MG63 (cell line): ENCODE measurements around the gene PSAP. TPM values are rescaled to one million over a fixed set of nuclear protein-coding genes. Genes with fewer than 3 reads are reported as not detected.
"Not testable (repeated sequence)": the region's sequence is repeated elsewhere in the genome, so short reads cannot be mapped to it uniquely, and the experiment has no call there.

Source experiments
- DNase-seq: peaks from one replicate; pipeline ENCODE4 v3.0.0-alpha.2; 2020
- H3K27me3 ChIP-seq: fragments of 250-450 bp; sonication (Bioruptor Pico); 2 replicates; pipeline ENCODE4 v1.5.1; 2020; ENCODE audit warnings: mild to moderate bottlenecking, moderate library complexity
- H3K36me3 ChIP-seq: fragments of 250-450 bp; sonication (Bioruptor Pico); 2 replicates; pipeline ENCODE4 v1.5.1; 2020; ENCODE audit warnings: mild to moderate bottlenecking, moderate library complexity
- H3K4me3 ChIP-seq: fragments of 250-450 bp; sonication (Bioruptor Pico); 2 replicates; pipeline ENCODE4 v1.5.1; 2020; ENCODE audit warnings: mild to moderate bottlenecking, moderate library complexity
- H3K9me3 ChIP-seq: fragments of 250-450 bp; sonication (Bioruptor Pico); 2 replicates; pipeline ENCODE4 v1.5.1; 2020; ENCODE audit warnings: mild to moderate bottlenecking, moderate library complexity
- total RNA-seq: library from RNA; depleted of rRNA; stranded (reverse); fragments of >200 nt; shearing (Covaris generic); gene quantifications from 2 replicates; pipeline ENCODE4 v1.2.3, GENCODE V29; 2014; ENCODE audit warnings: low replicate concordance

Gene PSAP
- total RNA-seq, 1 experiment from 2014 or later: 682 TPM

DNA sequence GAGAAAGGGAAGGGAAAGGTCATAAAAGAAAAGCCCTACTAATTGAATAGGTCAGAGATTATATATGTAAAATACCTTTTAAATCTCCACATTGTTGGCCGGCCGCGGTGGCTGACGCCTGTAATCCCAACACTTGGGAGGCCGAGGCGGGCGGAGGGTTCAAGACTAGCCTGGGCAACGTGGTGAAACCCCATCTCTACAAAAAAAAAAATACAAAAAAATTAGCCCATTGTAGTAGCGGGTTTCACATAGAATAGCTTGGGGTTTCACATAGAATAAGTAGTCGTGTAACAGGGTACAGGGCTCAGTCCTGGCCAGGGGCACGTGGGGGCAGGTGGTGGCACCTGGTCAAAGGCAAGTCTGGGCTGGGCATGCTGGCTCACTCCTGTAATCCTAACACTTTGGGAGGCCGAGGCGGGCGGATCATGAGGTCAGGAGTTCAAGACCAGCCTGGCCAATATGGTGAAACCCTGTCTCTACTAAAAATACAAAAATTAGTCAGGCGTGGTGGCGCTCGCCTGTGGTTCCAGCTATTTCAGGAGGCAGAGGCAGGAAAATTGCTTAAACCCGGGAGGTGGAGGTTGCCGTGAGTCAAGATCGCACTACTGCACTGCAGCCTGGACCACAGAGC is 529 bp upstream of the PSAP start:
- H3K27me3 ChIP-seq, H3K36me3 ChIP-seq, H3K9me3 ChIP-seq, DNase-seq: not testable (repeated sequence)
- peak overlapping the region; percentile 78 for H3K4me3 ChIP-seq

GRCh38 chr10:71850021-71850742 is 869 bp downstream of the PSAP start:
- no peaks in the 10 kb centered on the region for H3K27me3 ChIP-seq
- DNase-seq: no peak
- H3K9me3 ChIP-seq: no peaks in the 10 kb centered on the region
- peak overlapping the region; percentile 78 for H3K4me3 ChIP-seq
- H3K36me3 ChIP-seq: peaks cover 3% of the 10 kb centered on the region

- H3K36me3 ChIP-seq: peaks cover 5% of the 10 kb centered on the region
- no peaks in the 10 kb centered on the region for H3K27me3 ChIP-seq
- no peaks in the 10 kb centered on the region for H3K9me3 ChIP-seq
- peak overlapping the region; percentile 78 for H3K4me3 ChIP-seq
- DNase-seq: no peak
These were observed 1.6 kb downstream of the PSAP start for GRCh38 chr10:71849461-71849908.

DNA sequence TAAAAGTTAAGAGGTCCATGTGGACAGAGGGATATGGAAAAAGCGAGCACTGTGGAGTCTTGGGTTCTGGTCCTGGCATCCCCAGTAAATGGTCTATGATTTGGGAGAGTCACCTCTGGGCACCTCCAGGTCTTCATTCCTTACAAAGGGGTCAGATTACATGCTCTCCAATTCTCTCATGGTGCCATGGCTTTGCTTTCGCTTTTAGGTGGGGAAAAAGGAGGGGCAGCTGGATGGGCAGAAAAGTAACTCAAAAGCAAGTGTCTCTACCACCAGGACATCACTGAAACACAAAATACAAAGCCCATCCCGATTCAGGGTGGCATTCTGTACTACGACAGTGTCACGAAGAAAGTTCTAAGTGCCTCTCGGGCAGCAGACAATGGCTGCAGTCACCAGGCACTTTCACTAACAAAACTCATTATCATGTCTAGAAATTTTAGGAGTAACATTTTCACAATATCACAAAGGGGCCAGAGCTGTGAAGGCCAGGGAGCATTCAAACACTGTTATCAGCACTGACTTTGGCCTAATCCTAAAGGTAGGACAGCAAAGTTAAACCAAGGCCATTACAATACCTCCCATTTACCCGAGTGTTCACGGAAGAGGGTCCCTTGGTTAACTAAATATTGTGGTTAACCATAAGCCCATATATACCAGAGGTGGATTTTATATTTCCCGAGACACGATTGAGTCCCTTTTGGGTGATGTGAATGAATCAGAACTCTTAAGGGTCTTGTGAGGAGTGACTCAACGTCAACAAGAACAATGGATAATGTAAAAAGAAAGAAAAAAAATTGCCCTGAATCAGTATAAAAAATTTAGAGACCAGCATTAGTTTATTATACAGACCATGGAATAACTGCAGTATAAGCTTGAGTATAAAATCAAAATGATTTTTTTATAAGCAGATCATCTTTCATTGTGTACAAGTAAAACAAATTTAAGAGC is 2.5 kb downstream of the PSAP start:
- no peaks in the 10 kb centered on the region for H3K9me3 ChIP-seq
- no peak for DNase-seq
- peak overlapping the region; percentile 78; the same call in 1 of the 2 replicates for H3K4me3 ChIP-seq
- H3K27me3 ChIP-seq: no peaks in the 10 kb centered on the region
- peaks cover 5% of the 10 kb centered on the region for H3K36me3 ChIP-seq

DNA sequence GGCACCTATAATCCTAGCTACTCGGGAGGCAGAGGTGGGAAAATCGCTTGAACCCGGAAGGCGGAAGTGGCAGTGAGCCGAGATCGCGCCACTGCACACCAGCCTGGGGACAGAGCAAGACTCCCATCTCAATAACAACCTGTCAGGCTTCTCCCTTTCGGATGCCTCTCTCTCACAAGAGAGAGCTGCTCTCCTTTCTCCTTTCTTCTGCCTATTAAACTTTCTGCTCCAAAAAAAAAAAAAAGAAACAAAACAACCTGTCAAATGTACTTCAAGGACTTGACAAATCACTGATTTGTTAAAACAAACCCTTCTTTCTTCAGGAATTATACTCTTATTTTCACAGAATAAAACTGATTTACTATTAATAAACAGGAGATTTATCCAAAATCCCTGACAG is 3.6 kb downstream of the PSAP start:
- Histone ChIP-seq H3K36me3 (peaks cover 5% of the 10 kb centered on the region), H3K9me3 (no peaks in the 10 kb centered on the region), H3K4me3 (no peak overlapping the region), H3K27me3 (no peaks in the 10 kb centered on the region)
- no peak for DNase-seq

- Histone ChIP-seq H3K36me3 (peaks cover 5% of the 10 kb centered on the region), H3K27me3 (no peaks in the 10 kb centered on the region), H3K4me3 (no peak overlapping the region), H3K9me3 (no peaks in the 10 kb centered on the region)
- DNase-seq: no peak
These were observed 4.2 kb downstream of the PSAP start for GRCh38 chr10:71846816-71847215.

GRCh38 chr10:71845410-71846405 is 5.3 kb downstream of the PSAP start:
- H3K9me3 ChIP-seq: no peaks in the 10 kb centered on the region
- DNase-seq: no peak
- no peaks in the 10 kb centered on the region for H3K27me3 ChIP-seq
- peaks cover 5% of the 10 kb centered on the region for H3K36me3 ChIP-seq
- H3K4me3 ChIP-seq: no peak overlapping the region

DNA sequence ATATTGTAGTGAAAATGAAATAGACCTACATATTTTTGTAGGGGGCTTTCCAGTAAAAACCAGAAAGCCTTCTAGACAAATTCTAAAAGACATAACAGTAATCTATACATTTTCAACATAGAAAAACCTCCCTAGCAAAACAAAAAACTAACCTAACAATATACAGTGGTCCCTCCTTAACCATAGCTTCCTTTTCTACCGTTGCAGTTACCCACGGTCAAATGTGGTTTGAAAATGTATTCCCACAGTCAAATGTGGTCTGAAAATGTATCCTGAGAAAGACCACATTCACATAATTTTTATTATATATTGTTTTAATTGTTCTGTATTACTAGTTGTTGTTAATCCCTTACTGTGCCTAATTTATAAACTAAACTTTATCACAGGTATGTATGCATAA is 6.4 kb downstream of the PSAP start:
- Histone ChIP-seq H3K4me3 (no peak overlapping the region), H3K36me3 (peaks cover 5% of the 10 kb centered on the region), H3K9me3 (no peaks in the 10 kb centered on the region), H3K27me3 (no peaks in the 10 kb centered on the region)
- no peak for DNase-seq

- H3K4me3 ChIP-seq: no peak overlapping the region
- H3K36me3 ChIP-seq: peaks cover 5% of the 10 kb centered on the region
- DNase-seq: no peak
- no peaks in the 10 kb centered on the region for H3K9me3 ChIP-seq
- no peaks in the 10 kb centered on the region for H3K27me3 ChIP-seq
These were observed 7.0 kb downstream of the PSAP start for GRCh38 chr10:71844084-71844483.

DNA sequence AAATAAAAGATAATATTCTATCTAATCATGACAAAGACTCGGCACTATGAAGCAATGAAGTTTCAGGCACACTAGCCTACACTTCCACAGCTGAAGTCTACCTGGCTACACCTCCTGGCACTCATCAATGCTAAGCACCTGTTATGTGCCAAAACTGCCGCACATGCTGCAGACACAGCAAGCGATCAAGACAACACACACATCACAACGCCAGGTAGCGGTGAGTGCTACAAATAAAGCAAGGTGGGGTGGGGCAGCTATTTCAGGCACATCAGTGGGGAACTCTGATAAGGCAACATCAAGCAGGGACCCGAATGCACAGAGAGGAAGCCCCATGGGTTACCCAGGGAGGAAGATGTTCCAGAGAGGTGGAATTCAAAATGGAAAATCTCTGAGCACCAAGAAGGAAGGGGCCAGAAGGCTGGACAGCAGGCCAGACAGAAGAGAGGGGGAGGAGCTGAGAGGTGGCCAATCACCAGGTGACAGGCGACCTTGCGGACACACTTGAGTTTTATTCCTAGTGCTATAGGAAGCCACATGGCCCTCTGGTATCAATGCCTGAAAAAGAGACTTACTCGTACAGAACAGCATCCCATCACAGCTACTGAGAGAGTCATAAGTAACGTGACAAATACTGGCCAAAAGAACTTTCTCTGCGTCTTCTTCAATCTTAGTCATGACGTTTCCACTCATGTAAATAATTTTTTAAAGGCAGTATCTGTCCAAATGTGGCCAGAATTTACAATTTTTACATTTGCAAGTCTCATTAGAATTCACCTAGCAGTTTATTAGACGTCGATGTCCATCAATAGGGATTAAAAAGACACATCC is 8.0 kb downstream of the PSAP start:
- no peak overlapping the region for H3K4me3 ChIP-seq
- DNase-seq: no peak
- no peaks in the 10 kb centered on the region for H3K27me3 ChIP-seq
- H3K9me3 ChIP-seq: no peaks in the 10 kb centered on the region
- peaks cover 2% of the 10 kb centered on the region for H3K36me3 ChIP-seq

DNA sequence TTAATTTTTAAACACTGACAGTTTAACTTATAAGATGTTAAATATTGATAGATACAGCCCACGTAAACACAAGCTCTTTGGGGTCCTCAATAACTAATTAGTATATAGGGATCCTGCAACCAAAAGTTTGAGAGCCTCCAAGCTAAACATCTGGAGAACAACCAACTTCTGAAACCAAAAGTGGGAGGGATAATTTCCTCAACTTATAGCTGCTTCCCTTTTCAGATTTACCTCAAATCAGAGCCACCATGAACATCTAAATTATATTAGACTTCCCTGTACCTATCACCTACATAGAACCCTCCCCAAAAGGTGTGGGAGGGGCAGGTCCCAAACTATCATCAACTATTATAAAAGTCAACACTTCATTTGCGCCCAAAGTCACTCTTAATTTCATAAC is 8.6 kb downstream of the PSAP start:
- H3K9me3 ChIP-seq: no peaks in the 10 kb centered on the region
- no peak for DNase-seq
- peaks cover 4% of the 10 kb centered on the region for H3K36me3 ChIP-seq
- H3K27me3 ChIP-seq: no peaks in the 10 kb centered on the region
- no peak overlapping the region for H3K4me3 ChIP-seq

DNA sequence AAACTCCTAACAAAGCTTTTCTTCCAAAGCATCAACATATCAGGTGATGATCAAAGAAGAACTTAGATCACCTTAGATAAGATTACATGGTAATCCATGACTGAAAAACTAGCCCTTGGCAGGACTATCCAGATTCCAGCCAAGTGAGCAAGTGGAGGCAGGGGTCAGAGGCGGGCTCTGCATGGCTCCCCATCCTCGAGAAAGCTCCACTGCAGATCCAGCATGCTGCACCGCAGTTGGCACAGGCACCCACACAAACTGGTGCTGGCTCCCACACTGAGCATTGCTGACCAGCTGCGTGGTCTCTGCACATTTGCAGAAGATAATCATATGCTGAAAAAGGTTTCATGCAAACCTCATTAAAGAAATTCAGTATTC is 10.1 kb downstream of the PSAP start:
- H3K4me3 ChIP-seq: no peak overlapping the region
- no peak for DNase-seq
- H3K9me3 ChIP-seq: no peaks in the 10 kb centered on the region
- peaks cover 11% of the 10 kb centered on the region for H3K36me3 ChIP-seq
- no peaks in the 10 kb centered on the region for H3K27me3 ChIP-seq

- Histone ChIP-seq H3K9me3 (no peaks in the 10 kb centered on the region), H3K4me3 (no peak overlapping the region), H3K36me3 (peaks cover 11% of the 10 kb centered on the region), H3K27me3 (no peaks in the 10 kb centered on the region)
- DNase-seq: peak; percentile 72
These were observed 10.7 kb downstream of the PSAP start for GRCh38 chr10:71840177-71840957.

DNA sequence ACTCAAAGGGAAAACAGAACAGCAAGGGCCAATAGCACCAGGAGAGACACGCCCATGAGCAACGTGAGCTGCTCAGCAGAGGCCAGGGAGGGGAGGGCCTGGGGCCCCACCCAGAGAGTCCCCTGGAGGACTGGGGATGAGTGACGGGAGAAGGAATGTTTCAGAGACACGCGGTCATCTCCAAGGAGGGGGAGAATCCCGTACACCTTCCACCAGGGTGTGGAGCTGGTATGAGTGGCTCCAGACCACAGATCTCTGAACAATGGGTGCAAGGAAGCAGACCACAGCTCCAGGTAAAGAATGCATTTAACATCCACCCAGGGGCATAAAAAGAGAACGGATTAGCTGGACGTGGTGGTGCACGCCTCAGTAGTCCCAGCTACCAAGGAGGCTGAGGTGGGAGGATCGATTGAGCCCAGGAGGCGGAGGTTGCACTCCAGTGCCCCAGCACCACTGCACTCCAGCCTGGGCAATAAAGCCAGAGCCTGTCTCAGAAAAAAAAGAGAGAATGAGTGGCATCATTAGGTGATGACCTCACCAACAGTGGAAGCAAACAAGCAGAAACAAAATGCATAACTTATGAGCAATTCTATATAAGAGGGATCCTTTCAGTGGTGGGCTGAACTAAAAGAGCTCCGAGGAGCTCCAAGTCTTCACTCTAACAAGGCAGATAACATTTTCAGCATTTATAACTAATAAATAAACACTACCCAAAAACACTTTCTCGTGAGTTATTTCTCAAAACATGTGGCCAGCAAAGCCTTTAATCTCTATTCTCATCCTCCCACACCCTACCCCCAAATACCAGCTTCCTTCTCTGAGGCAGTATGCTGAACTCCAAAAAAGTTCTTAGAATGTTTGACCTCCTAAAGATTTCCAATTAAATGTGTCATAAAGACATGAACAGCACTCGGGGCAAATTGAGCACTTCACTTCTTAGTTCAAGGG is 12.5 kb downstream of the PSAP start:
- Histone ChIP-seq H3K9me3 (no peaks in the 10 kb centered on the region), H3K4me3 (no peak overlapping the region), H3K27me3 (no peaks in the 10 kb centered on the region), H3K36me3 (peaks cover 15% of the 10 kb centered on the region)
- DNase-seq: peak; percentile 49
